Activated naive CD4-positive, alpha-beta T cell (primary cell): ENCODE data around the gene CCSER1.
"Not testable (repeated sequence)": the region's sequence is repeated elsewhere in the genome, so short reads cannot be mapped to it uniquely, and the experiment has no call there.

Source experiments
- DNase-seq, 4 experiments: peaks; one replicate each; lab custom pipeline; 2025; lab: John Stamatoyannopoulos, UW

CCSER1 gene

DNA sequence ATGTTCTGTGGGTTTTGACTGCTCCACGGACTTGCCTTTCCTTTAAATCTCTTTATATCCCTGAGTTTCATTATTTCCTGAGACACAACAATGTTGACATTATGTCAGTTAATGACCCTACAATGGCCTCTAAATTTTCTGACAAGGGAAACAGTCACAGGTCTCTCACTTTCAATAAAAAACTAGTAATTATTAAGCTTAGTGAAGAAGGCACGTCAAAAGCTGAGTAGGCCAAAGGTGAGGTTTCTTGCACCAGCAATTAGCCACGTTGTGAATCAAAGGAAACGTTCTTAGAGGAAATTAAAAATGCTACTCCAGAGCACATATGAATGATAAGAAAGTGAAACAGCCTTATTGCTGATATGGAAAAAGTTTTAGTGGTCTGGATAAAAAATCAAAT, 1246.4 kb downstream of the CCSER1 start:
- no peak for DNase-seq

DNA sequence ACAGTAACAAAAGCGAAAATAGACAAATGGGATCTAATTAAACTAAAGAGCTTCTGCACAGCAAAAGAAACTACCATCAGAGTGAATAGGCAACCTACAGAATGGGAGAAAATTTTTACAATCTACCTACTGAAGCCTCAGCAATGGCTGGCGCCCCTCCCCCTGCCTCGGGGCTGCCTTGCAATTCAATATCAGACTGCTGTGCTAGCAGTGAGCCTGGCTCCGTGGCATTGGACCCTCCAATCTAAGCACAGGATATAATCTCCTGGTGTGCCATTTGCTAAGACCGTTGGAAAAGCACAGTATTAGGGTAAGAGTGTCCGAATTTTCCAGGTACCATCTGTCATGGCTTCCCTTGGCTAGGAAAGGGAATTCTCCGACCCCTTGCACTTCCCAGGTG, 1278.2 kb downstream of the CCSER1 start:
- DNase-seq, result not testable (repeated sequence)

DNA sequence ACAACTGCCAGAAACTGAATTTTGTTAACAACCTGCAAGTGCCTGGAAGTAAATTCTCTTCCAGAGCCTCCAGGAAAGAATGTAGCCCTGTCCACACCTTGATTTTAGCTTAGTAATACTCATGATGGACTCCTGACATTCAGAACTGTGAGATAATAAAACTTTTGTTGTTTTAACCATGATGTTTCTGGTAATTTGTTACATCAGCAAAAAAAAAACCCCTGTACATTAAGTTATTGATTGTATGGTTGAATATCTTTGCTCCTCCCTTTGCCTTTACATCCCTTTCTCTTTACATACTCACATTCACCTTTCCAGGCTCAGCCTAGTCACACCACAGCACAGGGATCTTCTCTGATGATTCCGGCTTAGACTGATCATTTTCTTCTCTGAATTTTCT, 1294.8 kb downstream of the CCSER1 start:
- DNase-seq, result no peak

DNA sequence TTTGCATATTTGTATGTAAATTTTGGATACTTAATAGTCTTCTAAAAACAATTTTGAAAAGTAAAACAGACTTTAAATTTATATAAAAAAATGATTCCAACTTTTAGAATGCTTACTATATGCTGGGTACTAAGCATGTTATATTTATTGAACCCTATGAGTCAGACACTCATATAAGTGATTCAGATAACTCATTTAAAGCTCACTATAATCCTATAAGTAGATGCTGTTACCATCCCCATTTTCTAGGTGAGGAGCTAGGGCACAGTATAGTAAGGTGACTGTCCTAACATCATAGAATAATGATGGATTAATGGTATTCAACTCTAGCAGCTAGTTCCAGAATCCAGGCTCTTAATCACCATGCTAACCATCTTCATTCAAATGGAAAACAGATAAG, 1299.5 kb downstream of the CCSER1 start:
- DNase-seq, result no peak

DNA sequence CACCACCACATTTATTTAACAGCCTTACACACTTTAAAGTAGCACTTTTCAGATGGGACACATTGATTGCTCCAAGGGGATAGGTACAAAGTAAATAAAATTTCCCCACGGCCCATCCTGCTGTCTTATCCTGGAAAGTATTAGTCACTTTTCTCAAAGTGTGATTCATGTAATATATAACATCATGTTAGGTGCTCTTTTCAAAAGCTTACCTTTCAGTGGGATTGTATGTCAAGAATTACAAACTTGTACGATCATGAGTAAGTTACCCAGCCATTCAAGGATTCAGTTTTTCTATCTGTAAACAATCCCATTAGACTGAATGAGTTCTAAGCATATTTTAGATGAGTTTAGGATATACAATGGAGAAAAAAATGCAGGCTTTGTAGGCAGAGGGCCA, 1300.0 kb downstream of the CCSER1 start:
- no peak for DNase-seq

DNA sequence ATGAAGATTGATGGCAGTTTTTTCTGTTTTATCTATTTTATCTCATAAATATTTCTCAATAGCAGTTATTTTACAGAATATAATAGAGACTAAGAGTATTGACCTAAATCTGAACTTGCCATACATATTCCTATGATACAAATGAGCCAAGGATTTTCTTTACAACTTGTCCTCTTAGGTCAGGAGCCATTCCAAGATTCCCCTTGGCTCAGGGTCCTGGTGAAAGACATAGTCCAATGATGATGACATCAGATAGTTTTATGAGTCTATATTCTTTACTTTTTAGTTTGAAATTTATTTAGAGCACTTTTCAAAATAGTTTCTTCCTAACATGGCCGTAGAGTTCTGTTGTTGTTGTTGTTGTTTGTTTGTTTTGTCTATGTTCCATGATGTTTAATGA, 1307.4 kb downstream of the CCSER1 start:
- no peak for DNase-seq

DNA sequence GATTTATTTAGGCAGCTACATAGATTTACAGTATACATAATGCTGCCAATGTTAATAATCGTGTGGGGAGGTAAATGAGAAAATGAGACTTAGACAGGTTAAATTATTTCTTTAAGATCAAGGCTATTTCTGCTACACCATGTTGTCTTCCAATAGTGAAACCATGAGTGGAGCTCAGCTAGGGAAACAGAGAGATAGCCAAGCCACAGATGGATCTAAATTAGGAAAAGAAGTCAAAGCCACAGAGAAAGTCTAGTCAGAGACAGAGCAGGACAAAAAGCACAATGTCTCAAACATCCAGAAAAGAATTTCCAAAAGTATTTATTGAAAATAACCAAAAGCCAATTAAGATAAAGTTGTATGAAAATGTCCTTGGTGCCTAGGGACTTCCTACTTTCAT, 1309.4 kb downstream of the CCSER1 start:
- no peak for DNase-seq

DNA sequence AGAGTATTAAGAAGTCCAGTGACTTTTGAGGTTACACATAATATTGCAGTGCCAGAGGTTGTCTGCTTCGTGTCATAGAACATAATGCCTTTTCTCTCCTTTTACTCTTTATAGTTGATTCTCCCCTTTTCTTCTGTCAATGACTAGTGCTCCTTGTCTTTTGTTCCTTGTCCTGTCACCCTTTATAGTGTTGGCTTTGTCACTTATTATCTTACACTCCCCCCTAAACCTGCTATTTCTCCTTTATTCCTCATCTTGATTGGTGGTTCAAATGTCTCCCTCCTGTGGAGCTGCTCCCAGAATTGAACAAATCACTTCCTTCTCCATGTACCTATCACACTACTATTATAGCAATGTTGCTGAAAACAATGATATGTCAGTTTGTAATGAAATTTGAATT, 1320.0 kb downstream of the CCSER1 start:
- no peak for DNase-seq

DNA sequence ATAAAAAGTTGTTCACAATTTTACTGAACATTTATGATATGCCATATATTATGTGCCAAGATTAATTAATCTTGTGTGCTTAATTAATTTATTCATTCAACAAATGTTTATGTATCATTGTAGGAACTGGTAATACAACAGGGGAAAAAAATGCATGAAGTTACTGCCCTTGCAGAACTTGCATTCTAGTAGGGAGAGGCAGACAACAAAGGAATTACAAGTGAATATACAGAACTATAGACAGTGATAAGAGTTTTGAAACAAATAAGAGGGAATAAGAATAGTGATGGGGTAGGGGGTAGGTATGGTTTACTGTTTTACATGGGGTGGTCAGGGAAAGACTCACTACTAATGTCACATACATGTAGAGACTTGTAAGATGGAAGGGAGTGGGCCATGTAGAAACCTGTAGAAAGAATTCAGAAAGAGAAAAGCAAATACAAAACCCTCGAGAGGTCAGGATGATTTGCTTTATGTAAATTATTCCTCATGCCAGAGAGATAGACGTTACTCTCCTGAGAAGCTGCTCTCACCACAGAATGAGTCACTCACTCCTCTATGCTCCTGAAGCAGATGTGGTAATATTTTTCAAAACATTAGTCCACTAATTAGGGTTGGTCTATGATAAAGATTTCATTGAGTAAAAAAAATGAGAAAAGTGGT, 1321.6 kb downstream of the CCSER1 start:
- DNase-seq, result no peak

DNA sequence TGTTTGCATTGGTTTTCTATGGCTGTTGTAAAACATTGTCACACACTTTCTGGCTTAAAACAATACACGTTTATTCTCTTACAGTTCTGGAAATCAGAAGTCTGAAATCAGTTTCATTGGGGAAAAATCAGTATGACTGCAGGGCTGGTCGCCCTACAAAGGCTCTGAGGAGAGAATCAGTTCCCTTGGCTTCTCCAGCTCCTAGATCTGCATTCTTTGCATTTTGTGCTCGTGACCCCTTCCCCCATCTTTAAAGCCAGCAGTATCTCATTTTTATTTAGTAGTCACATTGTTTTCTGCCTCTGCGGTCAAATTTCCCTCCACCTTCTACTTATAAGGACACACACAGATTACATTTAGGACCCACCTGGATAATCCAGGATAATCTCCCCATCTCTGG, 1326.9 kb downstream of the CCSER1 start:
- no peak for DNase-seq

DNA sequence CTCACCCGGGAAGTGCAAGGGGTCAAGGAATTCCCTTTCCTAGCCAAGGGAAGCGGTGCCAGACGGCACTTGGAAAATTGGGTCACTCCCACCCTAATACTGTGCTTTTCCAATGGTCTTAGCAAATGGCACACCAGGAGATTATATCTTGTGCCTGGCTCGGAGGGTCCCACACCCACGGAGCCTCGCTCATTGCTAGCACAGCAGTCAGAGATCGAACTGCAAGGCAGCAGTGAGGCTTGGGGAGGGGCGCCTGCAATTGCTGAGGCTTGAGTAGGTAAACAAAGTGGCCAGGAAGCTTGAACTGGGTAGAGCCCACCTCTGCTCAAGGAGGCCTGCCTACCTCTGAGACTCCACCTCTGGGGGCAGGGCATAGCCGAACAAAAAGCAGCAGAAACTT, 1335.4 kb downstream of the CCSER1 start:
- DNase-seq, result not testable (repeated sequence)

DNA sequence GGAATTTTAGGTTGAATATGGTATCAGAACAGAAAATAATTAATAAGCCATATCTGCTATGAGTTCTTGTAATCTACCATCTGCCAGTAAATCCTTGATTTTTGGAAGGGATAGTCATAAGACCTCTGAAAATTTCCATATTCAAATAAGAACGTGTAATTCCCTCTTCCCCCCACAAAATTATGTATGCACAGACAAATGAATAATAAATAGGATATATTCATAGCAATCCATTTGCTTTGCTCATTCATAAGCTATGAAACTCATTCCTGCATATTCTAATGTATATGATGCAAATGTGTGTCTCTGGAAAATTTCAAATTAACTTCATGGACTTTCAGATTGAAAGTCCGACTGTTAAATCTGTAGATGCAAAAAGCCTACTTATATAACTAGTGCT, 1343.5 kb downstream of the CCSER1 start:
- DNase-seq, result no peak

DNA sequence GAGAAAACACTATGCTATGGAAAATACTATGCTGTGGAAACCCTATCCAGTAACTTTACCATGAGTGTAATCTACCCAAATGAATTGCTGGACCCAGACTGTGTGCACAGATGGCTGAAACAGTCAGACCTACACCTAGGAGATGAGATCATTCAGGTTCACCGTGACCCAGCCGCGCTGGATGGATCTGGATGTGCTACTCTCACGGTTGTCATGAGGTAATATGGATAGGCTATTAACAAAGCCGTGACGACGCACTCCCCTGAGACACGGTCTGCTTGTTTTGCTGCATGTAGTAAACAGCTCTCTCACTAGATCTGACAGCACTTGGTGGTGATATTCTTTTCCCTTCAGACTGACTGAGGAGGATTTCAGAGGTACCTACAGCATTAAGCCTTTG, 1344.1 kb downstream of the CCSER1 start:
- DNase-seq, result no peak

DNA sequence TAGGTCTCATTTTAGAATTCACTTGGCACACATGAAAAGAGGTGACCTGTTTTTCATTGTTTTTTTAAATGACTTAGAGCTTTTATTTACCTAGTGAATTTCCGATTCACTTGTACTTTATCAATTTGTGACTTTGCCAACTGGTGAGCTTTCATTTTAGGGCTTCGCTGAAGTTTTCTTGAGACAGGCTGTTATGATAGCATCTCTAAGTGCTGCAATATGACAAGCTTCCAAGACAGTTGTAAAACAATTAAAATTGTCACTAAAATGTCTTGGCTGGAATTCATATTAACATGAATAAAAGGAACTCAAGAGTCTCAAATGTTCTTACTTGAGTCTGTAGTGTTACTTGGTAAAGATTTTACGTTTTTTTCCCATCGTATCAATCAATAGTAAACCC, 1344.9 kb downstream of the CCSER1 start:
- DNase-seq, result no peak

DNA sequence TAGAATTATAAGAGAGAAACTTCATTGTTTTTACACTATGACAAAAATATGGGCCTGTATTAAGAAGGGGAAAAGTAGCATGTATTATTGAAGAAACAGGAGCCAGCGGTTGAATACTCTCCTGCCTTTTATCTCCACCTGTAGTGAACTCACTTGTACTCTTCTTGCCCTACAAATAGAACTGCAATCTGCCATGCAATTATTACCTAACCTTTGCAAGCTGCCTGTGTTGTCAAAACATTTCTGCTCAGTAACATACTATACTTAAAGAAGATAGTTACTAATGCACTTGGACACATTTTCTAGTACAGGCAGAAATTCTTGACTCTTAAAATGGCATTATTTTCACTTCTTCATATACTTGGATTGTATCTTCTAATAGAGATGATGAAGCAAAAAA, 1358.2 kb downstream of the CCSER1 start:
- DNase-seq, result no peak

DNA sequence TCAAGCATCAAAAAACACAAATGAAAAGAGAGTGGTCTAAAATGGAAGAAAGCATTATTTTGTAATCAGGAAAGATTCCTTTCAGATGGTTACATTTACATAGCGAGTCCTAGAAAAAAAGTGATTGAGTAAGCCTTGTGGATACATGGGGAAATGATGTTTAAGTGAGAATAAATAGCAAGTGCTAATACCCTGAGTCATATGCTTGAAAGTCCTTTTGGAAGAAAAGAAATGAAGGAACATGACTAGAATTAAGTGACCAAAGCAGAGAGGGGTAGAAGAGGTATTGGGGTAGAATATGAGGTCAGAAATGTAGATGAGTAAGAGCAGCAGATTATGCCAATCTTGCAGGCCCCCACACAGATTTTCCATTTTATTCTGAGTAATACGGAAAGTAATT, 1361.8 kb downstream of the CCSER1 start:
- no peak for DNase-seq

DNA sequence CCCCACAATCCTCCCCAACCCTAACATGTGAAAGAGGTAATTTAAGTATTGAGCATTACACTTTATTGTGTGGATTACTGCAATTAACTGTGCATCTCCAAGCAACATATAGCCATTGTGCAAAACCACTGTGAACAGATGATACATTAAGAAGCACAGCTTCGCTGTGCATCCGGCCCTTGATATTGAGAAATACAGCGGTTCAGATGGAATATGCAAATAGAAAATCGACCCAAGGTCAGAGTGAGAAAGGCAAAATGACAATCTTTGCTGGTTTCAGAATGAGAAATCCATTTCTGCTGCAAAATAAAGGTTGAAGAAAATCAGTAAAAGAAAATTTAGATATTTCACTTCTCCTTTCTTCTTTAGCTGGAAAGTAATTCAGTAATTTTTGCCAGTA, 1370.7 kb downstream of the CCSER1 start:
- no peak for DNase-seq

DNA sequence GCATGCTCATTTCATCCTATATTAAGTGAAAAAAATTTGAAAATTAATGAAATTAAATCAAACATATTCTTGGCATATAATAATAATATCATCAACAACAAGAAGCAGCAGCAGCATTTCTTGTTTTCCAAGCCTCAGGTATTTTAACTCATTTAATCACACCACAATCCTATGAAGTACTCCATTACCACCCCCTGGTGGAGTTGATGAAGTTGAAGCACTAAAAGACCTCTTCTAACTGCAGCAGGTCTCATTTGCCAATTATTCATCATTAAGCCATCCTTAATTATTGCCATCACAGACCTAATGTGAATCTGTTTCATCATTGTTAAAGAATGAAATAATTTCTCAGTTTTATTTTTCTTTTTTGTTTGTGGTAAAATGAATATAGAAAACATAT, 1375.2 kb downstream of the CCSER1 start:
- DNase-seq, result no peak

DNA sequence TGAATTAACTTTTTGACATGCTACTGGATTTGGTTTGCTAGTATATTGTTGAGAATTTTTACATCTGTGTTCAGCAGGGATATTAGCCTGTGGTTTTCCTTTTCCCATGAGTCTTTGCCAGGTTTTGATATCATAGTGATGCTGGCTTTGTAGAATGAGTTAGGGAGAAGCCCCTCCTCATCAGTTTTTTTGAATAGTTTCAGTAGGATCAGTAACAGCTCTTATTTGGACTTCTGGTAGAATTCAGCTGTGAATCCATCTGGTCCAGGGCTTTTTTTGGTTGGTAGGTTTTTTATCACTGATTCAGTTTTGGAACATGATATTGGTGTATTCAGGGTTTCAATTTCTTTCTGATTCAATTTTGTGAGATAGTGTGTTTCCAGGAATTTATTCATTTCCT, 1386.1 kb downstream of the CCSER1 start:
- DNase-seq, result no peak

DNA sequence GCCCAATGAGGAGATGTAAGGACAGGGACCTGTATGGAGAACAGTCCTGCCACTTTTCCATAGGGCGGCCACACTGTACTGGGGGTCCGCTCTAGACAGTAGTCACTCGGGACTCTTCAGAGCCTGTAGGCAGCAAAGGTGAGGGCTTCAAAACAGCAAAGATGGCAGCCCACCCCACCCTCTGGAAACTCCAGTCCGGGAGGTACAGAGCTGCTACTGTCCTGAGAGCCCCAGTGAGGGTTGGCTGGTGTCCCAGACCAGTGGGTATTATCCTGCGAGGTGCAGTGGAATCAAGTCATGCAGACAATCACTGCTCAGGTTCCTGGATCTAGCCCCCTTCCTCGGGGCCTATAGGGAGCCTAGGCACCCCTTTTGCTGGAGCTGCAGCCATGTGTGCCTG, 1392.0 kb downstream of the CCSER1 start:
- no peak for DNase-seq

DNA sequence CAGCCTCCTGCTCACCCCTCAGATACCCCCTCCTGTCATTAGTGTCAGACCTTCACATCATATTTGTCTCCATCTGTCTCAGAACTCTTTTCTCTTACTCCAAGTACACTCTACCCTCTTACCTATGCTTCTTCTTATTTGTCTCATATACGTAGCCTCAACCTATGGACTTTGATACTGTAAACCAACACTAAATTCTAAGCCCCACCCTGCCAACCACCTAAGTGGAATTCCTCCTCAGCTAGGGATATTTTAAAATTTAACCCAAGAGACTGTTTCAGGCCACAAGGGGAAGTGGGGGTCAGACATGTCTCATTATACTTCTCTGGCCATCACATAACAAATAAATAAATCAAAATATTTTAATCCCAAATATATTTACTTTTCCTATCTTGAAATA, 1398.4 kb downstream of the CCSER1 start:
- no peak for DNase-seq

DNA sequence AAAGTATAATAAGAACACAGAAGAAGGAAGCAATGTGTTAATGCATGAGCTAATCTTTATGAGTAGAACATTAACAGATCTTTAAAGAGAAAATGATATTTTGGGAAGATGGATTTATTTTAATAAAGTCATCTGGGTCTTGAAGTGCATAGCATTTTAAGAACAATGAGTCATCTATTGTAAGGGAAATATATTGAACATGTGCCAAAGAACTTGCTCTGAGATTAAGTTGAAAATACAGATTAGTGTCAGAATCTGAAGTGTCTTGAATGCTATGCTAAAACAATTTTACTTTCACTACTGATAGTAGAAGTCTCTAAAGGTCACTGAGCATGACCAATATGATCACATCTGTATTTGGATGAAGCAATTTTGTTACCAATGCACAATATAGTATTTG, 1399.9 kb downstream of the CCSER1 start:
- no peak for DNase-seq

DNA sequence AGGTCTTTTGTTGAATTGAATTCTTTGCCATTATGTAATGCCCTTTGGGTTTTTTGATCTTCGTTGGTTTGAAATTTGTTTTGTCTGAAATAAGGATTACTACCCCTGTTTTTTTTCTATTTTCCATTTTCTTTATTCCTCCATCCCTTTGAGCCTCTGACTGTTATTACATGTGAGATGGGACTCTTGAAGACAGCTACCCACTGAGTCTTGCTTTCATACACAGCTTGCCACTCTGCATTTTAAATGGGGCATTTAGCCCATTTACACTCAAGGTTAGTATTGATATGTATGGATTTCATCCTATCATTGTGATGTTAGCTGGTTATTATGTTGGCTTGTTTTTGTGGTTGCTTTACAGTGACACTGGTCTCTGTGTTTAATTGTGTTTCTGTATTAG, 1440.4 kb downstream of the CCSER1 start:
- DNase-seq, result no peak

DNA sequence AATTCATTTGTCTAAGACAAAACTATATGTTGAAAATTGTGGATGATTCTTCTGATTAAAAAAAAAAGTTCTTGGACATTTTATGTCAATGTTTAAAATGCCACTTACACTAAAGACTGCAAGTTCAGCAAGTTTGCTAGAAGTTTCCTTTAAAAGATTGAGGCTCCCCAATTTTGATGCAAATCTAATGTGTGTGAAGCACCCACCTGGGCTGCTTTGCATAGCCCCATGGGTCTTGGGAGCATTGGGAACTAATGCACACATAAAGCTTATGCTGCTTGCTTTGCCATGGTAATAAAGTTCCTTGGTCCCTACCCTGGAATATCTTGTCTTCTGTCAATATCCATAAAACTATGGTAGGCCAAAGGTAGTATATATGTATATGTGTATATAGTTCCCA, 1450.7 kb downstream of the CCSER1 start:
- DNase-seq, result no peak

DNA sequence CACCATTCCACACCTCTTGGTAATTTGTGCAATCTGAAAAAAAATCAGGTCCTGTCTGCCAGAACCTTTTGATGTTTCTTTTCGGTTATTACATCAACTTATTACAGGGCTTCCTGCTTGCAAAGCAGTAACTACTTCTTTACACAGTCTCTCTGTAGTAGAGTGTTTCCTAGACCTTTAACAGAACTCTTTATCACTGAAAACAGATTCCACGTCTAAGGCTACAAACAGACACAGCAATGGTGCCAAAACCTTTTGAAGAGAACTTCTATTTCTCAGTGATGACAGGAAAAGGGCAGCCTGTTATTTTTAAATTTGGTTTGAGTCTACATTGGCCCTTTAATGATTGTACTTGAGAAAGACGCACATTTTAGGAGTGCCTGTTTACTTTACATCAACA, 1463.1 kb downstream of the CCSER1 start:
- no peak for DNase-seq
